ENCODE measurements around the gene GCK.
A peak's percentile ranks its signal among the peaks of the same experiment; 100 is the strongest.

Gene GCK

GRCh38 chr7:44138698-44139097, 50.5 kb downstream of the GCK start:
- no peak for DNase-seq
- Histone ChIP-seq H2BK120ac (ENCODE audit: insufficient read depth, low read length, poor library complexity) (no peak overlapping the region), H3K27ac (ENCODE audit: low read depth, low read length) (no peak overlapping the region), H4K91ac (ENCODE audit: low read depth, low read length) (no peak overlapping the region), H3K9ac (ENCODE audit: low read length) (no peak overlapping the region), H2AFZ (ENCODE audit: insufficient read depth, low read length, poor library complexity) (no peak overlapping the region), H3K4me2 (ENCODE audit: low read length) (no peak overlapping the region), H2BK5ac (ENCODE audit: low read depth, low read length, poor library complexity) (no peak overlapping the region), H3K79me1 (ENCODE audit: low read length) (peaks cover 9% of the 10 kb centered on the region), H2AK5ac (ENCODE audit: low read length) (no peak overlapping the region), H4K8ac (ENCODE audit: low read depth, low read length) (no peak overlapping the region), H3K4me1 (ENCODE audit: control insufficient read depth in 1 of 2, insufficient read depth in 2 of 2, low read length in 2 of 2) (peaks cover 12 to 27% of the 10 kb centered on the region in 2 experiments), H3K79me2 (ENCODE audit: control insufficient read depth, insufficient read depth, low read length, poor library complexity) (no peaks in the 10 kb centered on the region), H3K18ac (ENCODE audit: low read length) (no peak overlapping the region), H3K36me3 (ENCODE audit: control insufficient read depth in 1 of 2, insufficient read depth in 2 of 2, low read length in 2 of 2) (no peaks in the 10 kb centered on the region), H3K23ac (ENCODE audit: low read length) (no peak overlapping the region), H3K9me3 (ENCODE audit: insufficient read depth, low read depth, low read length) (no peaks in the 10 kb centered on the region), H3K14ac (ENCODE audit: low read length) (no peak overlapping the region), H3K4me3 (ENCODE audit: low read depth, low read length) (no peak overlapping the region), H3K4ac (ENCODE audit: low read depth, low read length) (no peak overlapping the region), H2BK12ac (ENCODE audit: low read length) (no peak overlapping the region), H3K27me3 (ENCODE audit: insufficient read depth, low read length) (no peaks in the 10 kb centered on the region), H4K12ac (ENCODE audit: low read depth, low read length) (no peak overlapping the region)
- no CpG with 5 or more reads among the region's 8 CpGs for WGBS (ENCODE audit: extremely low coverage, insufficient coverage, insufficient read length)

GRCh38 chr7:44136731-44137130, 52.5 kb downstream of the GCK start:
- Histone ChIP-seq H3K79me1 (ENCODE audit: low read length) (peaks cover 11% of the 10 kb centered on the region), H3K23ac (ENCODE audit: low read length) (no peak overlapping the region), H3K9me3 (ENCODE audit: insufficient read depth, low read depth, low read length) (no peaks in the 10 kb centered on the region), H4K8ac (ENCODE audit: low read depth, low read length) (no peak overlapping the region), H2BK12ac (ENCODE audit: low read length) (no peak overlapping the region), H4K91ac (ENCODE audit: low read depth, low read length) (no peak overlapping the region), H3K4me3 (ENCODE audit: low read depth, low read length) (no peak overlapping the region), H3K27me3 (ENCODE audit: insufficient read depth, low read length) (no peaks in the 10 kb centered on the region), H3K4me1 (ENCODE audit: control insufficient read depth in 1 of 2, insufficient read depth in 2 of 2, low read length in 2 of 2) (peaks cover 20 to 34% of the 10 kb centered on the region in 2 experiments), H2AK5ac (ENCODE audit: low read length) (no peak overlapping the region), H3K36me3 (ENCODE audit: control insufficient read depth in 1 of 2, insufficient read depth in 2 of 2, low read length in 2 of 2) (no peaks in the 10 kb centered on the region), H3K4ac (ENCODE audit: low read depth, low read length) (no peak overlapping the region), H3K14ac (ENCODE audit: low read length) (no peak overlapping the region), H2BK120ac (ENCODE audit: insufficient read depth, low read length, poor library complexity) (no peak overlapping the region), H3K79me2 (ENCODE audit: control insufficient read depth, insufficient read depth, low read length, poor library complexity) (no peaks in the 10 kb centered on the region), H3K18ac (ENCODE audit: low read length) (no peak overlapping the region), H2BK5ac (ENCODE audit: low read depth, low read length, poor library complexity) (no peak overlapping the region), H3K27ac (ENCODE audit: low read depth, low read length) (no peak overlapping the region), H3K4me2 (ENCODE audit: low read length) (no peak overlapping the region), H2AFZ (ENCODE audit: insufficient read depth, low read length, poor library complexity) (no peak overlapping the region), H3K9ac (ENCODE audit: low read length) (no peak overlapping the region), H4K12ac (ENCODE audit: low read depth, low read length) (no peak overlapping the region)
- DNase-seq: no peak
- WGBS (ENCODE audit: extremely low coverage, insufficient coverage, insufficient read length): no CpG with 5 or more reads among the region's 5 CpGs

- no CpG with 5 or more reads among the region's 4 CpGs for WGBS (ENCODE audit: extremely low coverage, insufficient coverage, insufficient read length)
- Histone ChIP-seq H2AFZ (ENCODE audit: insufficient read depth, low read length, poor library complexity) (no peak overlapping the region), H3K79me2 (ENCODE audit: control insufficient read depth, insufficient read depth, low read length, poor library complexity) (no peaks in the 10 kb centered on the region), H2AK5ac (ENCODE audit: low read length) (no peak overlapping the region), H3K9me3 (ENCODE audit: insufficient read depth, low read depth, low read length) (no peaks in the 10 kb centered on the region), H3K18ac (ENCODE audit: low read length) (no peak overlapping the region), H2BK120ac (ENCODE audit: insufficient read depth, low read length, poor library complexity) (no peak overlapping the region), H3K9ac (ENCODE audit: low read length) (no peak overlapping the region), H4K91ac (ENCODE audit: low read depth, low read length) (no peak overlapping the region), H3K23ac (ENCODE audit: low read length) (no peak overlapping the region), H3K79me1 (ENCODE audit: low read length) (peaks cover 9% of the 10 kb centered on the region), H4K8ac (ENCODE audit: low read depth, low read length) (no peak overlapping the region), H2BK5ac (ENCODE audit: low read depth, low read length, poor library complexity) (no peak overlapping the region), H3K4ac (ENCODE audit: low read depth, low read length) (no peak overlapping the region), H3K4me2 (ENCODE audit: low read length) (no peak overlapping the region), H3K36me3 (ENCODE audit: control insufficient read depth in 1 of 2, insufficient read depth in 2 of 2, low read length in 2 of 2) (no peaks in the 10 kb centered on the region), H3K14ac (ENCODE audit: low read length) (no peak overlapping the region), H4K12ac (ENCODE audit: low read depth, low read length) (no peak overlapping the region), H2BK12ac (ENCODE audit: low read length) (no peak overlapping the region), H3K4me3 (ENCODE audit: low read depth, low read length) (no peak overlapping the region), H3K27me3 (ENCODE audit: insufficient read depth, low read length) (no peaks in the 10 kb centered on the region), H3K4me1 (ENCODE audit: control insufficient read depth in 1 of 2, insufficient read depth in 2 of 2, low read length in 2 of 2) (peaks cover 19 to 26% of the 10 kb centered on the region in 2 experiments), H3K27ac (ENCODE audit: low read depth, low read length) (no peak overlapping the region)
- peak; percentile 23 to 51 for DNase-seq
These were observed 54.2 kb downstream of the GCK start for GRCh38 chr7:44134943-44135628.

- Histone ChIP-seq H3K4ac (ENCODE audit: low read depth, low read length) (no peak overlapping the region), H2AFZ (ENCODE audit: insufficient read depth, low read length, poor library complexity) (no peak overlapping the region), H3K79me1 (ENCODE audit: low read length) (peaks cover 9% of the 10 kb centered on the region), H3K79me2 (ENCODE audit: control insufficient read depth, insufficient read depth, low read length, poor library complexity) (no peaks in the 10 kb centered on the region), H2BK120ac (ENCODE audit: insufficient read depth, low read length, poor library complexity) (no peak overlapping the region), H3K23ac (ENCODE audit: low read length) (no peak overlapping the region), H3K27ac (ENCODE audit: low read depth, low read length) (no peak overlapping the region), H4K91ac (ENCODE audit: low read depth, low read length) (no peak overlapping the region), H3K27me3 (ENCODE audit: insufficient read depth, low read length) (no peaks in the 10 kb centered on the region), H4K8ac (ENCODE audit: low read depth, low read length) (no peak overlapping the region), H3K18ac (ENCODE audit: low read length) (no peak overlapping the region), H2BK12ac (ENCODE audit: low read length) (no peak overlapping the region), H3K14ac (ENCODE audit: low read length) (no peak overlapping the region), H3K4me1 (ENCODE audit: control insufficient read depth in 1 of 2, insufficient read depth in 2 of 2, low read length in 2 of 2) (peaks cover 19 to 24% of the 10 kb centered on the region in 2 experiments), H3K36me3 (ENCODE audit: control insufficient read depth in 1 of 2, insufficient read depth in 2 of 2, low read length in 2 of 2) (no peaks in the 10 kb centered on the region), H3K4me2 (ENCODE audit: low read length) (no peak overlapping the region), H3K9ac (ENCODE audit: low read length) (no peak overlapping the region), H3K4me3 (ENCODE audit: low read depth, low read length) (no peak overlapping the region), H2BK5ac (ENCODE audit: low read depth, low read length, poor library complexity) (no peak overlapping the region), H2AK5ac (ENCODE audit: low read length) (no peak overlapping the region), H4K12ac (ENCODE audit: low read depth, low read length) (no peak overlapping the region), H3K9me3 (ENCODE audit: insufficient read depth, low read depth, low read length) (no peaks in the 10 kb centered on the region)
- DNase-seq: no peak
- no CpG with 5 or more reads among the region's 3 CpGs for WGBS (ENCODE audit: extremely low coverage, insufficient coverage, insufficient read length)
These were observed 55.9 kb downstream of the GCK start for GRCh38 chr7:44133295-44133694.

All from trophoblast cell (in vitro differentiated cells and primary cell).